Measurements from ENCODE around the gene PDCD5.

- no peak for TF ChIP-seq CTCF (IDR thresholded peaks at IDR 0.05)
- no peak for TF ChIP-seq POLR2A (IDR thresholded peaks at IDR 0.05)
Measured at GRCh38 chr19:32598022-32598421, 17.0 kb downstream of the PDCD5 start.

Measured in body of pancreas (tissue), 4 donors.